Endothelial cell of umbilical vein (primary cell): Measurements from ENCODE around the gene TRPM5. TPM values are rescaled to one million over a fixed set of nuclear protein-coding genes. Genes with fewer than 3 reads are reported as not detected.

Experiments used
- BruUV-seq: library from RNA; stranded (reverse); fragments of 400-500 nt; replicated peaks from 2 replicates; lab custom pipeline; 2021; lab: Mats Ljungman, UMichigan
- CTCF ChIA-PET: fragments of 300-600, 350-600 bp; sonication (Branson Sonifier 250); formaldehyde crosslinking; loops from one replicate; lab custom pipeline; 2021; ENCODE audit warnings: antibody characterized with exemption, inconsistent platforms; lab: Charles Lee
- POLR2A ChIA-PET: fragments of 300-600, 350-600 bp; sonication (Branson Sonifier 250); formaldehyde crosslinking; loops from one replicate; lab custom pipeline; 2021; ENCODE audit warnings: antibody characterized with exemption, inconsistent platforms; lab: Charles Lee
- DNase-seq: peaks from one replicate; pipeline ENCODE4 v3.0.0-alpha.2; 2011; ENCODE audit warnings: low read depth, low spot score
- FAIRE-seq: peaks from 2 replicates; lab custom pipeline; 2011; peaks lifted over from hg19 to GRCh38; lab: Jason Lieb, UNC
- H2AFZ ChIP-seq: 2 replicates; pipeline ENCODE4 v1.6.0; 2012; ENCODE audit warnings: low read depth, low read length, control low read depth, inconsistent platforms
- H3K27ac ChIP-seq: 2 replicates; pipeline ENCODE4 v1.5.1; 2011; ENCODE audit warnings: low read depth, mild to moderate bottlenecking, control low read depth, low read length, moderate library complexity; ENCODE audit not compliant: insufficient read depth
- H3K27me3 ChIP-seq, 2 experiments: 2 replicates each; pipeline versions ENCODE4 v1.6.0 to v1.6.1; 2011; ENCODE audit warnings: low read length in 2 of 2, mixed read lengths in 1 of 2; ENCODE audit not compliant: control insufficient read depth in 2 of 2, insufficient read depth in 2 of 2
- H3K36me3 ChIP-seq, 2 experiments: 2 replicates in 1 of 2; 3 replicates in 1 of 2; pipeline ENCODE4 v1.5.1; 2011; ENCODE audit warnings: low read length in 2 of 2, mild to moderate bottlenecking in 1 of 2, moderate library complexity in 1 of 2; ENCODE audit not compliant: control insufficient read depth in 2 of 2, insufficient read depth in 2 of 2; ENCODE audit errors: extremely low read depth in 1 of 2
- H3K4me1 ChIP-seq: 3 replicates; pipeline ENCODE4 v1.5.1; 2011; ENCODE audit warnings: mild to moderate bottlenecking, low read length; ENCODE audit not compliant: control insufficient read depth, insufficient read depth; ENCODE audit errors: extremely low read depth
- H3K4me2 ChIP-seq: 2 replicates; pipeline ENCODE4 v1.6.1; 2011; ENCODE audit warnings: low read length, control low read depth, mixed read lengths; ENCODE audit not compliant: insufficient read depth
- H3K4me3 ChIP-seq, 3 experiments: fragments of 200-600 bp in 1 of 3; sonication (generic), shearing (Covaris generic) in 1 of 3; replicated peaks in 1 of 3; 2 replicates each; pipeline ENCODE4 v1.5.1; 2011 to 2016; ENCODE audit warnings: control low read depth in 3 of 3, low read length in 3 of 3, mild to moderate bottlenecking in 2 of 3, inconsistent platforms in 1 of 3, low read depth in 1 of 3, moderate library complexity in 1 of 3; ENCODE audit not compliant: insufficient read depth in 1 of 3
- H3K79me2 ChIP-seq: 2 replicates; pipeline ENCODE4 v1.6.0; 2012; ENCODE audit warnings: low read length, inconsistent platforms; ENCODE audit not compliant: control insufficient read depth, insufficient read depth
- H3K9ac ChIP-seq: replicated peaks from 2 replicates; pipeline ENCODE3; 2011; ENCODE audit warnings: low read length, control low read depth; ENCODE audit not compliant: insufficient read depth; ENCODE audit errors: extremely low read depth
- H3K9me1 ChIP-seq: replicated peaks from 3 replicates; pipeline ENCODE4 v1.6.0; 2011; ENCODE audit warnings: mild to moderate bottlenecking, low read length; ENCODE audit not compliant: control insufficient read depth, insufficient read depth; ENCODE audit errors: extremely low read depth
- H3K9me3 ChIP-seq: replicated peaks from 2 replicates; pipeline ENCODE4 v1.5.1; 2012; ENCODE audit warnings: low read length, inconsistent platforms; ENCODE audit not compliant: control insufficient read depth, insufficient read depth
- H4K20me1 ChIP-seq: replicated peaks from 2 replicates; pipeline ENCODE3; 2011; ENCODE audit warnings: mild to moderate bottlenecking, low read length; ENCODE audit not compliant: control insufficient read depth, insufficient read depth; ENCODE audit errors: extremely low read depth
- EZH2 ChIP-seq: IDR thresholded peaks from 2 replicates; pipeline ENCODE4 v1.6.1; 2012; ENCODE audit warnings: borderline replicate concordance, low read depth, mild to moderate bottlenecking, moderate library complexity, low read length, inconsistent platforms; ENCODE audit not compliant: severe bottlenecking
- FOS ChIP-seq: IDR thresholded peaks from 2 replicates; pipeline ENCODE4 v1.6.1; 2011; ENCODE audit warnings: mild to moderate bottlenecking, low read length, moderate library complexity, borderline replicate concordance; ENCODE audit not compliant: insufficient read depth
- GATA2 ChIP-seq: IDR thresholded peaks from 2 replicates; pipeline ENCODE4 v1.7.0; 2011; ENCODE audit warnings: low read depth, mild to moderate bottlenecking, moderate library complexity, mixed read lengths, low read length; ENCODE audit not compliant: insufficient read length, insufficient read depth
- JUN ChIP-seq: IDR thresholded peaks from 2 replicates; pipeline ENCODE4 v1.6.1; 2011; ENCODE audit warnings: borderline replicate concordance, low read depth; ENCODE audit not compliant: insufficient read length, insufficient read depth
- MYC ChIP-seq: IDR thresholded peaks from one replicate; pipeline ENCODE4 v1.6.1; 2011; ENCODE audit warnings: mild to moderate bottlenecking, low read depth, low read length
- POLR2A ChIP-seq: IDR thresholded peaks from 2 replicates; pipeline ENCODE4 v1.6.1; 2012; ENCODE audit warnings: low read depth, mild to moderate bottlenecking, control low read depth, low read length
- POLR2AphosphoS5 ChIP-seq: IDR thresholded peaks from 2 replicates; pipeline ENCODE4 v1.6.1; 2012; ENCODE audit warnings: low read depth, mild to moderate bottlenecking, control low read depth, low read length, moderate library complexity; ENCODE audit not compliant: insufficient read depth
- dilution Hi-C: fragments of 300-500 bp; cut with MboI; formaldehyde crosslinking; loops from one replicate; pipeline ENCODE4 v1.15.0; 2019; ENCODE audit warnings: low sequenced_read_pairs; ENCODE audit not compliant: extremely low pct_ligation_motif_present
- intact Hi-C: fragments of 100-400 bp; cut with micrococcal nuclease; formaldehyde crosslinking; loops from one replicate; pipeline ENCODE4 v1.10.0; 2022
- polyA plus RNA-seq, 4 experiments: library from polyadenylated mRNA; depleted of rRNA in 3 of 4; stranded (reverse) in 3 of 4; unstranded in 1 of 4; fragments of >200 nt; gene quantifications; 2 replicates each; pipeline versions ENCODE4 v1.2.1 to v1.2.3, GENCODE V29; 2011 to 2012; ENCODE audit warnings: missing spikeins in 1 of 4
- total RNA-seq: library from RNA; stranded (reverse); gene quantifications from 2 replicates; pipeline ENCODE4 v1.2.3, GENCODE V29; 2021
- TF ChIP-seq, protein P1 (sequence below): IDR thresholded peaks from 2 replicates; pipeline ENCODE4 v1.6.1; 2011; ENCODE audit not compliant: insufficient read depth, insufficient read length
- TF ChIP-seq, protein P2 (sequence below), 2 donors: IDR thresholded peaks; 1 replicate in 1 of 2; 2 replicates in 1 of 2; pipeline ENCODE4 v1.5.1; 2011; ENCODE audit warnings: low read length in 2 of 2, mild to moderate bottlenecking in 2 of 2, moderate library complexity in 2 of 2, control low read depth in 1 of 2, inconsistent platforms in 1 of 2, low read depth in 1 of 2; ENCODE audit not compliant: insufficient read depth in 1 of 2; ENCODE audit errors: extremely low read depth in 1 of 2

TRPM5 gene
- total and polyA plus RNA-seq, 2 donors (not counting 3 experiments of a cell fraction or from before 2014, with no cell fraction given) = not detected

- no peak overlapping the region for H3K9ac ChIP-seq
- no TSS peak for BruUV-seq
- H3K4me2 ChIP-seq = no peak overlapping the region
- H3K79me2 ChIP-seq = no peaks in the 10 kb centered on the region
- no peaks in the 10 kb centered on the region for H3K36me3 ChIP-seq
- no peak overlapping the region for H2AFZ ChIP-seq
- POLR2A ChIA-PET = no interaction called here
- CTCF ChIA-PET = no interaction called here
- no peaks in the 10 kb centered on the region for H4K20me1 ChIP-seq
- intact Hi-C loops (no loop called here), dilution Hi-C loops (no loop called here)
- H3K27me3 ChIP-seq = no peaks in the 10 kb centered on the region
- TF ChIP-seq, protein P1, sequence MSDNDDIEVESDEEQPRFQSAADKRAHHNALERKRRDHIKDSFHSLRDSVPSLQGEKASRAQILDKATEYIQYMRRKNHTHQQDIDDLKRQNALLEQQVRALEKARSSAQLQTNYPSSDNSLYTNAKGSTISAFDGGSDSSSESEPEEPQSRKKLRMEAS = no peak
- TF ChIP-seq, protein P2, sequence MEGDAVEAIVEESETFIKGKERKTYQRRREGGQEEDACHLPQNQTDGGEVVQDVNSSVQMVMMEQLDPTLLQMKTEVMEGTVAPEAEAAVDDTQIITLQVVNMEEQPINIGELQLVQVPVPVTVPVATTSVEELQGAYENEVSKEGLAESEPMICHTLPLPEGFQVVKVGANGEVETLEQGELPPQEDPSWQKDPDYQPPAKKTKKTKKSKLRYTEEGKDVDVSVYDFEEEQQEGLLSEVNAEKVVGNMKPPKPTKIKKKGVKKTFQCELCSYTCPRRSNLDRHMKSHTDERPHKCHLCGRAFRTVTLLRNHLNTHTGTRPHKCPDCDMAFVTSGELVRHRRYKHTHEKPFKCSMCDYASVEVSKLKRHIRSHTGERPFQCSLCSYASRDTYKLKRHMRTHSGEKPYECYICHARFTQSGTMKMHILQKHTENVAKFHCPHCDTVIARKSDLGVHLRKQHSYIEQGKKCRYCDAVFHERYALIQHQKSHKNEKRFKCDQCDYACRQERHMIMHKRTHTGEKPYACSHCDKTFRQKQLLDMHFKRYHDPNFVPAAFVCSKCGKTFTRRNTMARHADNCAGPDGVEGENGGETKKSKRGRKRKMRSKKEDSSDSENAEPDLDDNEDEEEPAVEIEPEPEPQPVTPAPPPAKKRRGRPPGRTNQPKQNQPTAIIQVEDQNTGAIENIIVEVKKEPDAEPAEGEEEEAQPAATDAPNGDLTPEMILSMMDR (IDR thresholded peaks at IDR 0.05; ENCODE audit: extremely low read depth in 1 of 2, insufficient read depth in 1 of 2, low read depth in 1 of 2, low read length in 2 of 2) = no peak
- no peak for TF ChIP-seq POLR2AphosphoS5
- TF ChIP-seq GATA2 = no peak
- no peak for TF ChIP-seq POLR2A
- TF ChIP-seq JUN = no peak
- no peak for TF ChIP-seq FOS
- no peak for TF ChIP-seq MYC
- no peak for TF ChIP-seq EZH2
- no peaks in the 10 kb centered on the region for H3K4me1 ChIP-seq
- no peak overlapping the region for H3K27ac ChIP-seq
- FAIRE-seq (no peak), DNase-seq (no peak)
- H3K9me3 ChIP-seq = no peaks in the 10 kb centered on the region
- no peaks in the 10 kb centered on the region for H3K9me1 ChIP-seq
- no peak overlapping the region for H3K4me3 ChIP-seq
Measured at GRCh38 chr11:2432628-2433071, 11.7 kb downstream of the TRPM5 start.
